Caki2 (cell line): ENCODE measurements around the gene CACNG1. TPM values are rescaled to one million over a fixed set of nuclear protein-coding genes. Genes with fewer than 3 reads are reported as not detected.

Source experiments
- DNase-seq: peaks from one replicate; pipeline ENCODE4 v3.0.0-alpha.2; 2015; ENCODE audit warnings: low read depth
- in situ Hi-C: cut with HindIII; loops from 2 replicates; pipeline ENCODE4 v1.10.0; 2016; ENCODE audit warnings: low sequenced_read_pairs, low pct_unique_long_range_greater_than_20kb, mixed read lengths
- total RNA-seq: library from RNA; depleted of rRNA; stranded (reverse); fragments of >200 nt; shearing (Covaris generic); gene quantifications from 2 replicates; pipeline ENCODE4 v1.2.3, GENCODE V29; 2014; ENCODE audit warnings: low replicate concordance

Gene CACNG1
- total RNA-seq, 1 experiment from 2014 or later, result not detected

DNA sequence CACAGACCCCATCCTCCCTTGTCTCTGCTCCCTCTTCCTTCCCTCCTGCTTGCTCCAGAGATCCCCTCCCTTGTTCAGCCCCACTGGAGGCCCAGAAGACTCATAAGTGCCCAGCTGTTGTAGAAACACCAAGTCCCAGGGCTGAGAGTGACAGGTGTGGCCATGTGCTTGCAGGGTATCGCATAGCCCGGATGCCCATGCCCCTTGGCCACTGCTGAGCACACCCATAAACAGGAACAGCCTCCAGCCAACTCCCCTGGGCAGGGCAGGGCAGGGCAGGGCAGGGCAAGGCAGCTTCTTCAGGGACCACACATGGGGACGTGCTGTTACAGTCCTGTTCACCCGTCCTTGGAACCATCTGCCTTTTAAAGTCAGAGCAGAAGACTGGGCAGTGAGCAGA lies 2.0 kb downstream of the CACNG1 start:
- in situ Hi-C loops, result no loop called here
- no peak for DNase-seq

DNA sequence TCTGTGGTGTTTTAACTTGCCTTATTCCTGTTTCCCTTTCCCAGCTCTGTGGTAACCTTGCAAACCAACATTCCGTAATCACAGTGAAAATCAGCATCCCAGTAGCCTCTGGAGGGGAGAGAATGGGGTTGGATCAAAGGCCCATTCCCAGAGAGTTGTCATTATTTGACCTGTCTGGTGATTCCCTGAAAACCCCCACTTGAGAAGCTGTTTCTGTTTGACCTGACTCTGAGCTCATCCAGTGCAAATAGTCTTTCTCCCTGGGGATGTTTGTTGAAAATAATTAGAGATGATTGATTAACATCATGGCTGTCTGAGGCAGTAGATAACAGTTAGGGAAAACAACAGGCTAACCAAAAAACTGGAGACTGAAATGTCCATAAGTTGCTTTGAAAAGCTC lies 3.0 kb downstream of the CACNG1 start:
- in situ Hi-C loops, result no loop called here
- no peak for DNase-seq

DNA sequence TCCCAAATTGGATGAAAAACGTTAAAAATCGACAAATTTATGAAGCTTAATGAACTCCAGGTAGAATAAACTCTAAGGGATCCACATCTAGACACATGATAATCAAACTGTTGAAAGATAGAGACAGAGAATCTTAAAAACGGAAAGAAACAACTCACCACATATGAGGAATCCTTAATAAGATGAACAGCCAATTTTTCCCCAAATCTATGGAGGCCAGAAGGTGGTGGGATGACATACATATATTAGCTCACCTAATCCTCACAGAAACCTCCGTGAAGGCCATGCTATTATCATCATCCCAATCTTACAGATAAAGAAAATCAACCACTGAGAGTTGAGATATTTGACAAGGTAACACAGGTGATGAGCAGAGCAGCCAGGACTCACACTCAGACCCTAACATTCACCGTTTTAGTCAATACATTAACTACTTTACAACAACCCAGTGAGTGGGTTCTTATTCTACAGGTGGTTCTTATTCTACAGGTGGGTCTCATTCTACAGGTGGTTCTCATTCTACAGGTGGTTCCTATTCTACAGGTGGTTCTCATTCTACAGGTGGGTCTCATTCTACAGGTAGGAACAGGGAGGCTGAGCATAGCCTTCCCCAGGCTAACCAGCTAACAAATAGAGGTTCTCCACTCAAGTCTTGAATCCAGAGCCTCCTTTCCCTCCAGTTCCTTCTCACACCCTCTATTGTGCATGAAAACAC lies 4.8 kb downstream of the CACNG1 start:
- in situ Hi-C loops, result no loop called here

DNA sequence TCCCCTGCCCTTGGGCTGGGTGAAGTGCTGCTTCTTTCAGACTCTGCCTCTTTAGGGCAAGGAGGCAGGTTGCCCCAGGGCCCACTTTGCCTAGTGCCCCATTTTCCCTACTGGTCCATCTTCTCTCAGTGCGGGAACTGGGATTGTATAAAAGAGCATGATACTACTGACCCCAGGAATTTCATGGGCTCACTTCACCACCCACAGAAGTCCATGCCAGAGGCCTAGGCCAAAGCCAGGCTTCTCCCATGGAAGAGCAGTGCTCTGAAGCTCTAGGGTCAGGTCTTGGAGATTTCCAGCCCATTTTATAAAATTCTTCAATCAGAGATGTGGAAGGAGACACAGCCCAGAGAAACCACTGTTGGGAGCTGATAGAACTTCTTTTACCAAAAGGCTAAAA lies 5.7 kb downstream of the CACNG1 start:
- no peak for DNase-seq
- in situ Hi-C loops, result no loop called here

More for the DNA sequence above, 4.8 kb downstream of the CACNG1 start:
- DNase-seq, result no peak

DNA sequence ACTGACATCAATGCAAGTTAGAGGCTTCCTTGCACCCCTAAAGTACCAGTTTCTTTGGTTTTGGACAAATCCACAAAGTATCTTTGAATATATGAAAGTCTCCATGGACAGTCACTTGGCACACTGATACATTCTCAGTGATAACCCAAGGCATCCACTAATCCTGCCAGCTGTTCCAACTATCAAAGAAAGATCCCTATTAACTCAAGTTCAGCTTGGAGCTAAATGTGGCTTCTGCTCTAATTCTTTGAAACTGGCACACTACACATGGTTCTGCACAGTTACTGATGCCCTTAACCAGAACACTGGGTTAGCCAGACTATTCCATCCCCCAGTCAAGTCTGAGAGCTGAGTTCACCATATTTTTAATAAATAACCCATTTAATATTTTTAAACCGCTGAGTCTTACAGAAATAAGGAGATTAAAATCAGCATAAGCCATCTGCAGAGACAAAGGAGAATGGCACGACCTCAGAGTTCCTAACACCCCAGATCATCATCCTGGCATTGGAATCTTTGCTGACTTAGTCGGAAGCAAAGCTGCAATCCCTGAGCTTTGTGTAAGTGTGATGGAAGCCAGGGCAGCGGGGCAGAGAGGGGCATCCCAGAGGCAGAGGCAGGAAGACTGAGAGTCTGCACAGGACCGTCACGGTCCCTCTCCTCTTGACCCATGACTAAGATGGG lies 6.3 kb downstream of the CACNG1 start:
- no peak for DNase-seq
- in situ Hi-C loops, result no loop called here

DNA sequence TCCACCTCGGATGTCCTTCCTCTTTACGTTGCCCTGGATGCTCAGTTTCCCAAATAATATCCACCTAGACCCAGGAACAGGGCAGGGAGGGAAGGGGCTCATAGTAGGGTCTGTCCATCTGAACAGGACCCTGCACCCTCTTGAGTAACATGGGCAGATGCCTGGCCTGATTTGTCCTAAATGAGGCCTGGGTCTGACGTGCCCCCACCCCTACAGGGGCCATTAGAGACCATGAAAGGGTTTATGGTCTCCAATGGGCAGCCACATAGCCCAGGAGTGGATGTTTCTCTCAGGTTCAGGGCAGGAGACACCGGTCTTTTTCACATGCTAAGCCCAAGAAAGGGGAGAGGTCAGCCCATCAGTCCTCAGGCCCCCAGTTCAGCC lies 6.8 kb downstream of the CACNG1 start:
- no peak for DNase-seq
- in situ Hi-C loops, result no loop called here

DNA sequence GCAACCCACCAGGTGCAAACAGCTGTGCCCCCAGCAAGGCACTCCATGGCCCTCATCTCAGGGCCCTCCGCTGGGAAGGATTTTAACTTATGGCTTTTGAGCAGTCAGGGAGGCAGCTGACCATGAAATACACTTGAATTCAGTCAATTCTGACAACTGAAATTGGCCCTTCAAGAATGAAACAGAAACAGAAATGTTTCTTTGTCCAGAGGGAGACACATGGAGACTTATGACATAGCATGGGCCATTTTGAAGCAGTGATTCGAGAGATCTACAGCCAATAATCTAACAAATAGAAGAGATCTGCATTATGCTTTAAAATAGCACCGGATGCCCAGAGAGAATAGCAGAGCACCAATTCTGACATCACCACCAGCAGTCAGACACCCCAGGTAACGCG lies 7.5 kb downstream of the CACNG1 start:
- DNase-seq, result no peak
- in situ Hi-C loops, result no loop called here

DNA sequence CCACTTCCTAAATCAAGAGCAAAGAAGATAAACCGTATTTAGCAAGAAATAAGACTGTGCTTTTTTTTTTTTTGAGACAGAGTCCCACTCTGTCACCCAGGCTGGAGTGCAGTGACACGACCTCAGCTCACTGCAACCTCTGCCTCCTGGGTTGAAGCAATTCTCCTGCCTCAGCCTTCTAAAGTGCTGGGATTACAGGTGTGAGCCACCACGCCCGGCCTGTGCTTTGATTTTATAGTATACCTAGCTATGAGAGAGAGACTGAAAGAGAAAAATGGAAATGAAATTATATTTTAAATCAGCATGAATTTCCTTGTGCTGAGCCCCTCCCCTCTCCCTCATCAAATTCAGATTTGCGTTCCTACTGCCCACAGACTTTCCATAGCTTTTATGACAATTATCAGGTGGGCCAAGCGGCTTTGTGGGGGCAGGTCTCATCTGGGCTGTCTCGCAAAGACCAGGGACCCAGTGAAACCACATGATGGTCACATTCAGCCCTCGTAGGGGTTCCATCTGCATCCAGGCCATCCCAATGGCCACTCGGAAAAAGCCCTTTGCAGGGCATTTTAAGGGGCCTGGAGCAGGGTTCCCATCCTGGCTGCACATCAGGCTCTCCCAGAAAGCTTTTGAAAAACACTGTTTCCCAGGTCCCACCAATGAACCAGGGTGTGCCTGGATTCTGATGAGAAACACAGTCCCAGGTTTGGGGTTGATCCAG lies 8.5 kb downstream of the CACNG1 start:
- no peak for DNase-seq
- in situ Hi-C loops, result no loop called here

DNA sequence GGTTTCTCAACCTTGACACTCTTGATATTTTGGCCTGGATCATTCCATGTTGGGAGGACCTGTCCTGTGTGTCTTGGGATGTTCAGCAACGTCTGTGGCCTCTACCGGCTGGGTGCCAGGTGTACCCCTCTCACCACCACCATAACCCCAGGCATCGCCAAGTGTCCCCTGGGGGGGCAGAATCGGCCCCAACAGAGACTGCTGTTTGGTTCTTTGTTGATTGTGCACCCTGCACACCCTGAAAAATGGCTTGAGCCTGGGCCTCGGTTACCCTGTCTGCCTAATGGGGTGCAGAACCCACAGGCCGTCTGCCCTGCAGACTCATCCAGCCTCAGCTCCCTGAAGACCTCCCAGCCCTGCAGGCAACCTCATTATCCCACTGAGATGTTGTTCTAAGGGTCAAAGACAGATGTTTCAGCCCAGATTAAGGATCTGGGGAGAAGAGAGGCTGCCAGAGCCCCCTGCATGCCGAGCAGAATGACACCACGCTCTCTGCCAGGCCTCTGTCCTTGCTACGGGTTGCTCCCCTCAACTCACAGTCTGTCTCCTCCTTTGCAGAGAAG lies 9.2 kb downstream of the CACNG1 start:
- in situ Hi-C loops, result no loop called here
- no peak for DNase-seq

DNA sequence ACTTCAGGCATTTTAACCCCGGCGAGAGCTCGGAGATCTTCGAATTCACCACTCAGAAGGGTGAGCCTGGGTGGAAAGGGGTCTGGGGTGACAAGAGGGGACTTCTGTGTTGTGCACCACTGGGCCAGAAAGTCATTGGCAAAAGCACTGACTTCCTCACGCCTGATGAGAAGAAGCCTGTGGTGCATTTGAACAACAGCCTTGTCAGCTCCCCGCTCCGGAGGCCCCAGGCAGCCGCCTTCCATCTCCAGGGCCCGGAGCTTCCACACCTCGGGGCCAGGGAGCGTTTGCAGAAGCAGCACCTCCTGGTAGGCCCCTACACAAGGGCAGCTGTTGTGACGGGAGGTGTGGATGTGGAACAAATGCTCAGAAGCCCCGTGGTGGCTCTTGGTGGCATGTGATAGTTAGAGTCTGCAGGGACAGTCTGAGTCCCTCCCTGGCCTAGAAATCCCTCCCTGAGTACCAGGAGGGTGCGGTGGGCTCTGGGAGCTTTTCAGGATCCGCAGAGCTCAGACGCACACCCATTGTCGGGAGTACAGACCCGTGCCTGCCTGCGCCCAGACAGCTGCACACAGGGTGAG lies 9.7 kb downstream of the CACNG1 start:
- in situ Hi-C loops, result no loop called here
- no peak for DNase-seq

DNA sequence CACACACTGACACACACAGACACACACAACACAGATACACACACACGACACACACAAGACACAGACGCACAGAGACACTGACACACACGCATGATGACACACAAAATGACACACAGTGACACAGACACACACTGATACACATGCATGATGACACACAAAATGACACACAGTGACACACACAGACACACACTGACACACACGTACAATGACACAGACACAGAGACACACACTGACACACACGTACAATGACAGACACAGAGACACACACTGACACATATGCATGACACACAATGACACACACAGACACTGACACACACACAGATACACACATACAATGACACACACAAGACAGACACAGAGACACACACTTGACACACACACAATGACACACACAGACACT lies 10.3 kb downstream of the CACNG1 start:
- in situ Hi-C loops, result no loop called here
- DNase-seq, result no peak

DNA sequence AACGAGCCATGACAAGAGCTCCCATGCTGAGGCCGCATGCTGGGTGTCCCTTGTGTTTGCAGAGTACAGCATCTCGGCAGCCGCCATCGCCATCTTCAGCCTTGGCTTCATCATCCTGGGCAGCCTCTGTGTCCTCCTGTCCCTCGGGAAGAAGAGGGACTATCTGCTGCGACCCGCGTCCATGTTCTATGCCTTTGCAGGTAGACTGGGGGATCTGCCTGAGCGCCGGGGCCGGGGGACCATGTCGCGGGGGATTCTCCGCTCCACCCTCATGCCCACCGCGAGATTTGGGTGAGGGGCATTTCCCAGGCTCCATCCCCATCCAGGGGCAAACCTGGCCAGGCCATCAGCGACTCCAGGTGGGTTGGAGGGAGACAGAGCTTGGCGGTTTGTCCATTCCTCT lies 10.7 kb downstream of the CACNG1 start:
- in situ Hi-C loops, result no loop called here
- no peak for DNase-seq

DNA sequence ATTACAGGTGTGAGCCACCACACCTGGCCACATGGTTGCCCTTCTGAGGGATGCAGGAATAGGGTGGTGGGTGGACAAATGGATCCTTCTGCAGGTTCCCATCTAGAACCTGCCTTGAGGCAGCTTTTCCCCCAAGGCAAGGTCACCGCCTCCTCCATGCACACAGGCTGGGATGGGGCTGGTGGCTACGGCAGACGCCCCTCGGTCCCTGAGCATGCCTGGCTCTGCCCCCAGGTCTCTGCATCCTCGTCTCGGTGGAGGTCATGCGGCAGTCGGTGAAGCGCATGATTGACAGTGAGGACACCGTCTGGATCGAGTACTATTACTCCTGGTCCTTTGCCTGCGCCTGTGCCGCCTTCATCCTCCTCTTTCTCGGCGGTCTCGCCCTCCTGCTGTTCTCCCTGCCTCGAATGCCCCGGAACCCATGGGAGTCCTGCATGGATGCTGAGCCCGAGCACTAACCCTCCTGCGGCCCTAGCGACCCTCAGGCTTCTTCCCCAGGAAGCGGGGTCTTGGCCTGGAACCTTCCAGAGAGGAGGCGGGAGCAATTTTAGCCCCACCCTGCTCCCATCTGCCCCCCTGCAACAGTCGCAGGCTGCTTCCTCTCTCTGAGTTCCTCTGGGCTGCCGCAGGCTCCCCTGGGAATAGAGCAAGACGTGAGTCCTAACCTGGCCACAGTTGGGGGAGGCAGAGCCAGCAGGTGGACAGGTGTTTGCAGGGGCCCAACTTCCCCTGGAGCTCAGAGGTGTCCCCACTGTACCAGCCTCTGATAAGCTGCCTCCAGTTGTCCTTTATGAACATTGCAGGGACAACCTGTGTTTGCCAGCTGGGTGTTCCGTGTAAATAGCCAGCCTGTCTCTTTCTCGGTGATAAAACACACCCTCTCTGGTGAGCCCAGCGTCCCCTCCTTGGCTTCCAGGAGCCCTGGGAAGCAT lies 11.7 kb downstream of the CACNG1 start:
- in situ Hi-C loops, result no loop called here

DNA sequence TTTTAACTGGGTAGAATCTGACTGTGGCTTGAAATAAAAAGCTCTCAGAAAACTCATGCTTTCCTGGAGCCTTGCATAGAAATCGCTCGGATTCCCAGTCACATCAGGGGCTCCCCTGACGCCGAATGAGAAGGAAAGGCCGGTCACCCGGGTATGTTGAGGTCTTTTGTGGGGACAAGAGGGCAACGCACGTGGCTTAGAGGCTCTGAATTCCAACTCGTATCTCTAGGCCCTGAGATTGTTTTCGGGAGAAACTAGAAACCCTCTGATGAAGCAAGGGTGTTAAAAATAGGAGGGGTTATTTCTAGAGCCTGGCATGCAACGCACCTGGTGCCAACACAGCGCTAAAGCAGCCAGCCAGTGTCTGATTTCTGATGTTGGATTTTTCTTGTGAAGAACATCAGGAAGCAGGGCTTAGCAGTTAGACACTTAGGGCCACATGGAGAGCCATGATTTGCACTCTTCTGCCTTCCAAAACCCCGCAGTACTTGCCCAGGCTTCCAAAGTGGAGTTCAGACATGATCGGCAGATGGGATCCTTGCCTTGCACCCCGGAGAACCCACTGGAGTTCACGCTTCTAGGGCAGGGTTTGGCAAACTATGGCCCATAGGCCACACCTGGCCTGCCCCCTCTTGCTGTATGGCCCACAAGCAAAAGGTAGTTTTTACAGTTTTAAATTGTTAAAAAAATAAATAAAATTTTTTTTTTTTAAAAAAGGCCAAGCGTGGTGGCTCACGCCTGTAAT lies 12.6 kb downstream of the CACNG1 start:
- in situ Hi-C loops, result no loop called here
- DNase-seq, result no peak

More for the DNA sequence above, 11.7 kb downstream of the CACNG1 start:
- no peak for DNase-seq

DNA sequence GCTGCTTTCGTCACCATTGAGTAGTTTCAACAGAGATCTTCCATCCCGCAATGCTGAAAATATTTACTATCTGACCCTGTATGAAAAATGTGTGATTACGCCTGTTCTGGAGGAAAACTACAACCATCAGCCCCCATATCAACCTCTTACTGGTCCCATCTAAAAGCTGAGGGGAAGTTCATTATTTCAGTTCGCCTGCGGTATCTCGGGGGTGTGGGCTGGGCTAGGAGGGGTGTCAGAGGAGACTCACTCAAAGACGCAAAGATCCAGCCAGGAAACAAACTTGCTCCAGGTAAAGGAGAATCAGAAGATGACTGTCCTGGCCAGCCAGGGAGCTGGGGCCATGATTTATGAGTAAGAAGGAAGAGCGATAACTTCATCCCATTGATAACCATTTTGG lies 13.7 kb downstream of the CACNG1 start:
- in situ Hi-C loops, result no loop called here

DNA sequence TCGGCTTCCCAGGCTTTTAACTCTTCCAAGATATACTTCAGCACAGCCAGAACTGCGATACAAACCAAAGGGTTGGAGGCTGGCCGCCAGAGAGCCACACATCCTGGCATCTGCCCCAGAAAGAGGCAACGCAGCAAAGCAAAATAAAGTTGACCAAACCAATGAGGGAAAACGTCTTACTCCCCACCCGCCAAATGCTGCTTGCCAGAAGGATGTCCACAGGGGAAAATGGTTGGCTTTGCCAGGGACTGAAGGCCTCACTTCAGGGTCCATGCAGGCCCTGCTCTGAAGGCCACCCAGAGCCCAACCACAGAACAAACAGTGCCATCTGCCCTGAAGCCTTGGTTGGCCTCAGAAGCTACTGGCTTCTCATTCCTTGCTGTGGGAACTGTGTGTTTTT lies 15.0 kb downstream of the CACNG1 start:
- DNase-seq, result no peak
- in situ Hi-C loops, result no loop called here

More for the DNA sequence above, 13.7 kb downstream of the CACNG1 start:
- DNase-seq, result no peak

DNA sequence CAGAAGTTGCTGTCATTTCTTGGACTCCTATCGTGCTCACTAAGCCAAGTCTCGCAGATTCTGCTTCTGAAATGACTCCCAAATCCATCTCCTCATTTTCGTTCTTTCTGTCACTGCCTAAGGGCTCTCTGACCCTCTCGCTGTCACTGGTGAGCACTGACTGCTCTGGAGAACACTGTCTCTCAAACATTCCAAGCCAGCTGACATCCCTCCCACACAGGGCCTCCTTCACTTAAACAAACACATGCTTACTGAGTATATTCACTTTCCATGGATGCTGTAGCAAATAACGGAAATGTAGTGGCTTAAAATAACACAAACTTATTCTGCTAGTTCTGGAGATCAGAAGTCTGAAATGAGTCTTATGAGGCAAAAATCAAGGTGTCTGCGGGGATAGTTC lies 18.8 kb downstream of the CACNG1 start:
- DNase-seq, result no peak
- in situ Hi-C loops, result no loop called here
